ENCODE data around the gene CCDC158. TPM values are rescaled to one million over a fixed set of nuclear protein-coding genes. Genes with fewer than 3 reads are reported as not detected.

CCDC158 gene
- polyA plus RNA-seq, 1 of the 3 experiments (the other 2 are of a cell fraction), result not detected

GRCh38 chr4:76272999-76273398, 147.9 kb downstream of the CCDC158 start (continued):
- TF ChIP-seq ZBTB33 (IDR thresholded peaks at IDR 0.05; ENCODE audit: borderline replicate concordance, low read depth) (no peak), GABPA (IDR thresholded peaks at IDR 0.05; ENCODE audit: low read depth) (no peak), NRF1 (IDR thresholded peaks at IDR 0.05; ENCODE audit: low read depth, low read length) (no peak), JUND (IDR thresholded peaks at IDR 0.05) (no peak)

GRCh38 chr4:76272582-76272981, 148.4 kb downstream of the CCDC158 start:
- Histone ChIP-seq H3K9ac (no peak overlapping the region), H3K4me1 (ENCODE audit: control insufficient read depth in 1 of 2, insufficient read depth in 2 of 2, low read depth in 1 of 2, low read length in 1 of 2) (no peaks in the 10 kb centered on the region), H3K9me3 (no peaks in the 10 kb centered on the region), H3K4me2 (no peak overlapping the region), H3K27me3 (ENCODE audit: insufficient read depth) (no peaks in the 10 kb centered on the region; the same call in 1 of the 2 replicates), H2AFZ (ENCODE audit: low read depth) (no peak overlapping the region), H3F3A (replicated peaks; ENCODE audit: insufficient read depth) (no peaks in the 10 kb centered on the region), H3K4me3 (ENCODE audit: low read depth in 2 of 2, low read length in 1 of 2) (no peak overlapping the region), H4K20me1 (ENCODE audit: insufficient read depth) (no peaks in the 10 kb centered on the region), H3K9me2 (no peaks in the 10 kb centered on the region), H3K36me3 (replicated peaks in 1 of 2; ENCODE audit: control insufficient read depth in 1 of 2, insufficient read depth in 2 of 2, low read length in 1 of 2) (no peaks in the 10 kb centered on the region), H3K79me2 (ENCODE audit: insufficient read depth) (no peaks in the 10 kb centered on the region), H3K27ac (ENCODE audit: low read depth in 2 of 2, low read length in 1 of 2) (no peak overlapping the region)
- TF ChIP-seq RCOR1 (IDR thresholded peaks at IDR 0.05; ENCODE audit: low read length), result no peak
- no peak for TF ChIP-seq RXRA (IDR thresholded peaks at IDR 0.05; ENCODE audit: borderline replicate concordance, low read depth)
- TF ChIP-seq SMC3 (IDR thresholded peaks at IDR 0.05; ENCODE audit: low read depth, low read length), result no peak
- TF ChIP-seq USF2 (IDR thresholded peaks at IDR 0.05; ENCODE audit: borderline replicate concordance, low read depth, low read length), result no peak
- TF ChIP-seq FOXJ3 (CRISPR knock-in tag; IDR thresholded peaks at IDR 0.05), result no peak
- no peak for TF ChIP-seq ELF1 (IDR thresholded peaks at IDR 0.05)
- TF ChIP-seq REST (IDR thresholded peaks at IDR 0.05; ENCODE audit: low read depth, low read length), result no peak
- TF ChIP-seq MXI1 (IDR thresholded peaks at IDR 0.05; ENCODE audit: low read depth, low read length), result no peak
- TF ChIP-seq JUND (IDR thresholded peaks at IDR 0.05), result no peak
- DNase-seq, result no peak
- 49% methylated on average over 1 of the region's 1 CpG for WGBS (ENCODE audit: low lambda C conversion rate)
- ChIA-PET POLR2A (no interaction called here), CTCF (interaction anchor here (1.0 kb wide), 1 partner anchor 105 kb away, joined by 3 read pairs; no protein-coding TSS in a partner anchor)
